K562 (cell line): ENCODE data around the gene TPM4. TPM values are rescaled to one million over a fixed set of nuclear protein-coding genes. Genes with fewer than 3 reads are reported as not detected.
A peak's percentile ranks its signal among the peaks of the same experiment; 100 is the strongest.

ENCODE experiments used
- CEBPZ ChIP-seq: fragments of 150-350 bp; IDR thresholded peaks from 2 replicates; pipeline ENCODE4 v1.6.1; 2014; ENCODE audit warnings: low read depth, mild to moderate bottlenecking, low read length, borderline replicate concordance
- E2F3 ChIP-seq: fragments of 250-450 bp; sonication (Bioruptor Pico); IDR thresholded peaks from 2 replicates; pipeline ENCODE4 v1.4.0; 2020; ENCODE audit warnings: mild to moderate bottlenecking
- KAT8 ChIP-seq: fragments of 450-650 bp; IDR thresholded peaks from 2 replicates; pipeline ENCODE4 v1.6.1; 2016; ENCODE audit warnings: low read depth, mild to moderate bottlenecking
- KDM2B ChIP-seq: fragments of 250-450 bp; sonication (Bioruptor Pico); IDR thresholded peaks from 2 replicates; pipeline ENCODE4 v1.8.0; 2021; ENCODE audit warnings: mild to moderate bottlenecking, moderate library complexity
- MTA3 ChIP-seq: fragments of 450-650 bp; formaldehyde crosslinking; IDR thresholded peaks from 2 replicates; pipeline ENCODE4 v1.6.1; 2017; ENCODE audit warnings: mild to moderate bottlenecking, borderline replicate concordance
- NKRF ChIP-seq: fragments of 450-650 bp; IDR thresholded peaks from 2 replicates; pipeline ENCODE4 v1.6.1; 2016; ENCODE audit warnings: borderline replicate concordance
- PCBP2 ChIP-seq: fragments of 200-400 bp; formaldehyde crosslinking; IDR thresholded peaks from 2 replicates; pipeline ENCODE4 v1.6.1; 2018; ENCODE audit warnings: low read length, low read depth, mild to moderate bottlenecking, moderate library complexity; ENCODE audit not compliant: poor library complexity, severe bottlenecking
- PPARD ChIP-seq: fragments of 250-450 bp; sonication (Bioruptor Pico); IDR thresholded peaks from 2 replicates; pipeline ENCODE4 v1.8.0; 2022; ENCODE audit warnings: inconsistent platforms, mild to moderate bottlenecking, moderate library complexity
- RBFOX2 ChIP-seq: fragments of 200-400 bp; formaldehyde crosslinking; IDR thresholded peaks from 2 replicates; pipeline ENCODE4 v1.6.1; 2017; ENCODE audit warnings: low read depth, mild to moderate bottlenecking, low read length, moderate library complexity
- ZNF282 ChIP-seq: sonication (generic); formaldehyde crosslinking; IDR thresholded peaks from 2 replicates; pipeline ENCODE4 v1.8.1; 2023; ENCODE audit warnings: missing genetic modification reagents
- ZNF445 ChIP-seq: fragments of 250-450 bp; sonication (Bioruptor Pico); IDR thresholded peaks from 2 replicates; pipeline ENCODE4 v1.4.0; 2020; ENCODE audit warnings: low read depth, mild to moderate bottlenecking, moderate library complexity
- ZNF79 ChIP-seq: fragments of 250-450 bp; sonication (Bioruptor Pico); IDR thresholded peaks from 2 replicates; pipeline ENCODE4 v1.4.0; 2020; ENCODE audit warnings: low read depth, mild to moderate bottlenecking, moderate library complexity
- polyA plus RNA-seq, 8 experiments: library from polyadenylated mRNA; depleted of rRNA in 4 of 8; stranded (reverse) in 5 of 8; unstranded in 3 of 8; fragments of >200 nt; fragmentation: Nextera tagmentation in 2 of 8; fragmentation: Illumina TruSeq in 1 of 8; extraction: Ambion mirVana in 2 of 8; extraction: Trizol in 1 of 8; gene quantifications; 2 replicates each; pipeline versions ENCODE4 v1.2.1 to v1.2.3, GENCODE V29; 2011 to 2014; ENCODE audit warnings: inconsistent platforms in 1 of 8, missing spikeins in 1 of 8
- total RNA-seq, 7 experiments: library from RNA; depleted of rRNA in 6 of 7; stranded (reverse); fragments of >200 nt in 6 of 7; fragmentation: Illumina TruSeq in 2 of 7; extraction: Trizol in 2 of 7; gene quantifications; 2 replicates each; pipeline versions ENCODE4 v1.2.1 to v1.2.3, GENCODE V29; 2011 to 2021; ENCODE audit warnings: low replicate concordance in 1 of 7
- TF ChIP-seq, protein P1 (sequence below): fragments of 450-650 bp; formaldehyde crosslinking; conservative IDR thresholded peaks from 2 replicates; pipeline ENCODE4 v1.4.0; 2022; ENCODE audit warnings: mild to moderate bottlenecking, missing genetic modification characterization
- TF ChIP-seq, protein P2 (sequence below): fragments of 250-450 bp; sonication (Bioruptor Pico); IDR thresholded peaks from 2 replicates; pipeline ENCODE4 v1.4.0; 2020

TPM4 gene
- total and polyA plus RNA-seq, 9 of the 15 experiments (the other 6 are each of a cell fraction or from before 2014, with no cell fraction given), result 28.1 to 111 (median 77.4) TPM

- no peak for TF ChIP-seq CEBPZ
- TF ChIP-seq KDM2B (CRISPR knock-in tag), result no peak
- no peak for TF ChIP-seq ZNF282
- no peak for TF ChIP-seq ZNF445
- no peak for TF ChIP-seq PCBP2
- TF ChIP-seq NKRF, result no peak
- TF ChIP-seq, protein P1, sequence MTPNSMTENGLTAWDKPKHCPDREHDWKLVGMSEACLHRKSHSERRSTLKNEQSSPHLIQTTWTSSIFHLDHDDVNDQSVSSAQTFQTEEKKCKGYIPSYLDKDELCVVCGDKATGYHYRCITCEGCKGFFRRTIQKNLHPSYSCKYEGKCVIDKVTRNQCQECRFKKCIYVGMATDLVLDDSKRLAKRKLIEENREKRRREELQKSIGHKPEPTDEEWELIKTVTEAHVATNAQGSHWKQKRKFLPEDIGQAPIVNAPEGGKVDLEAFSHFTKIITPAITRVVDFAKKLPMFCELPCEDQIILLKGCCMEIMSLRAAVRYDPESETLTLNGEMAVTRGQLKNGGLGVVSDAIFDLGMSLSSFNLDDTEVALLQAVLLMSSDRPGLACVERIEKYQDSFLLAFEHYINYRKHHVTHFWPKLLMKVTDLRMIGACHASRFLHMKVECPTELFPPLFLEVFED (CRISPR knock-in tag), result no peak
- TF ChIP-seq, protein P2, sequence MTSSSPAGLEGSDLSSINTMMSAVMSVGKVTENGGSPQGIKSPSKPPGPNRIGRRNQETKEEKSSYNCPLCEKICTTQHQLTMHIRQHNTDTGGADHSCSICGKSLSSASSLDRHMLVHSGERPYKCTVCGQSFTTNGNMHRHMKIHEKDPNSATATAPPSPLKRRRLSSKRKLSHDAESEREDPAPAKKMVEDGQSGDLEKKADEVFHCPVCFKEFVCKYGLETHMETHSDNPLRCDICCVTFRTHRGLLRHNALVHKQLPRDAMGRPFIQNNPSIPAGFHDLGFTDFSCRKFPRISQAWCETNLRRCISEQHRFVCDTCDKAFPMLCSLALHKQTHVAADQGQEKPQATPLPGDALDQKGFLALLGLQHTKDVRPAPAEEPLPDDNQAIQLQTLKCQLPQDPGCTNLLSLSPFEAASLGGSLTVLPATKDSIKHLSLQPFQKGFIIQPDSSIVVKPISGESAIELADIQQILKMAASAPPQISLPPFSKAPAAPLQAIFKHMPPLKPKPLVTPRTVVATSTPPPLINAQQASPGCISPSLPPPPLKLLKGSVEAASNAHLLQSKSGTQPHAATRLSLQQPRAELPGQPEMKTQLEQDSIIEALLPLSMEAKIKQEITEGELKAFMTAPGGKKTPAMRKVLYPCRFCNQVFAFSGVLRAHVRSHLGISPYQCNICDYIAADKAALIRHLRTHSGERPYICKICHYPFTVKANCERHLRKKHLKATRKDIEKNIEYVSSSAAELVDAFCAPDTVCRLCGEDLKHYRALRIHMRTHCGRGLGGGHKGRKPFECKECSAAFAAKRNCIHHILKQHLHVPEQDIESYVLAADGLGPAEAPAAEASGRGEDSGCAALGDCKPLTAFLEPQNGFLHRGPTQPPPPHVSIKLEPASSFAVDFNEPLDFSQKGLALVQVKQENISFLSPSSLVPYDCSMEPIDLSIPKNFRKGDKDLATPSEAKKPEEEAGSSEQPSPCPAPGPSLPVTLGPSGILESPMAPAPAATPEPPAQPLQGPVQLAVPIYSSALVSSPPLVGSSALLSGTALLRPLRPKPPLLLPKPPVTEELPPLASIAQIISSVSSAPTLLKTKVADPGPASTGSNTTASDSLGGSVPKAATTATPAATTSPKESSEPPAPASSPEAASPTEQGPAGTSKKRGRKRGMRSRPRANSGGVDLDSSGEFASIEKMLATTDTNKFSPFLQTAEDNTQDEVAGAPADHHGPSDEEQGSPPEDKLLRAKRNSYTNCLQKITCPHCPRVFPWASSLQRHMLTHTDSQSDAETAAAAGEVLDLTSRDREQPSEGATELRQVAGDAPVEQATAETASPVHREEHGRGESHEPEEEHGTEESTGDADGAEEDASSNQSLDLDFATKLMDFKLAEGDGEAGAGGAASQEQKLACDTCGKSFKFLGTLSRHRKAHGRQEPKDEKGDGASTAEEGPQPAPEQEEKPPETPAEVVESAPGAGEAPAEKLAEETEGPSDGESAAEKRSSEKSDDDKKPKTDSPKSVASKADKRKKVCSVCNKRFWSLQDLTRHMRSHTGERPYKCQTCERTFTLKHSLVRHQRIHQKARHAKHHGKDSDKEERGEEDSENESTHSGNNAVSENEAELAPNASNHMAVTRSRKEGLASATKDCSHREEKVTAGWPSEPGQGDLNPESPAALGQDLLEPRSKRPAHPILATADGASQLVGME (CRISPR knock-in tag), result 0 out of 2 replicates have a peak, but pooled peaks have one; percentile 24
- no peak for TF ChIP-seq PPARD (CRISPR knock-in tag)
- no peak for TF ChIP-seq ZNF79
- peak; percentile 86 for TF ChIP-seq RBFOX2
- TF ChIP-seq E2F3 (CRISPR knock-in tag), result peak; percentile 90
- TF ChIP-seq MTA3, result peak; percentile 77
- TF ChIP-seq KAT8, result no peak
Observed at GRCh38 chr19:16076154-16076957, at the start of gene TPM4 (continued).
